ENCODE data around the gene KCNJ6. TPM values are rescaled to one million over a fixed set of nuclear protein-coding genes. Genes with fewer than 3 reads are reported as not detected.

Gene KCNJ6
- total and polyA plus RNA-seq, 8 donors: under 0.01 to 1.3 (median 0.29) TPM; not detected in 3

DNA sequence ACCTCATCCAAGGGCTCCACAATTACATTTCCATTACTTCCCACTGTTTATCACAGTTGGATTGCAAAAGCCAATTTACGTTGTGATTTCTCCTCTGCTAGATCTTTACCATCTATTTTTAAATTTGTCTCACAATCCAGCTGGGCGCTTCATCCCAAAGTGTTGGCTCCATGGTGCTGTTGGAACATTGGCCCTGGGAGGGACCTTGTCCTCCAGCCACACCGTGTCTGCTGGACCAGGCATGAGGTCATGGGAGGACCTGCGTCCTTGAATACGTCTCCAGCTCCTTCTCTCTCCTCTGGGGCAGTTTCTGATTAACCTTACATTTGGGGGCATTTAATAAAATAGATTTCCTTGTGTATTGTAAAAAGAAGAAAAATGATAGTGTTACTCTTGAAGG, 125.4 kb downstream of the KCNJ6 start:
- WGBS, 5 donors: 72 to 80% (median 75%) methylated on average over 5 of the region's 5 CpGs
- TF ChIP-seq POLR2AphosphoS5 (IDR thresholded peaks at IDR 0.05) (no peak), POLR2A (IDR thresholded peaks at IDR 0.05) (no peak)
- intact Hi-C loops (cut with DNase I; ENCODE audit: low total_unique reads): no loop called here

DNA sequence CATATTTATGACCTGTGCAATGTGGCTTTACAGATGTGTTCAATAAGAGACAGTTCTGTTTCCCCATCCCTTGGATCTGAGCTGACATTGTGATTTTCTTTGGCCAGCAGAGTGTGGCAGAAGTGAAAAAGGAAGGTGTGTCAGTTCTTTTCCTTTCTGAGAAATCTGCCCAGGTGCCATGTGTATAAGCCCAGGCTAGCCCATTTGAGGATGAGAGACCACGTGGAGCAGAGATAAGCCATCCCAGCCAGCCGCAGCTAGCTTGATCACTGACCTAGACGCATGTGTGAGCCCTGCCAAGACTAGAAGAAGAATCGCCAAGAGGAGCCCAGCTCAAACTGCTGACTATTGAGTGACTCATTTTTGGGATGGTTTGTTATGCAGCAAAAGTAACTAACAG, 127.8 kb downstream of the KCNJ6 start:
- Histone ChIP-seq H3K27me3 (no peaks in the 10 kb centered on the region), H3K4me3 (no peak overlapping the region), H3K27ac (no peak overlapping the region), H3K4me1 (no peaks in the 10 kb centered on the region), H3K9me3 (peaks cover 0 to 6% (median 0%) of the 10 kb centered on the region in 4 donors), H3K36me3 (no peaks in the 10 kb centered on the region)
- TF ChIP-seq POLR2A (IDR thresholded peaks at IDR 0.05) (no peak), EP300 (IDR thresholded peaks at IDR 0.05) (no peak), CTCF (IDR thresholded peaks at IDR 0.05) (no peak), POLR2AphosphoS5 (IDR thresholded peaks at IDR 0.05) (no peak)
- no peak for DNase-seq
- intact Hi-C loops (cut with DNase I; ENCODE audit: low total_unique reads): no loop called here
- 69 to 87% (median 81%) methylated on average over 4 of the region's 4 CpGs for WGBS, 5 donors

More for the DNA sequence above, 125.4 kb downstream of the KCNJ6 start:
- no peak overlapping the region for H3K4me3 ChIP-seq
- H3K9me3 ChIP-seq: peaks cover 0 to 6% (median 0%) of the 10 kb centered on the region in 4 donors
- no peak for DNase-seq
- no peaks in the 10 kb centered on the region for H3K36me3 ChIP-seq
- no peak overlapping the region for H3K27ac ChIP-seq
- no peaks in the 10 kb centered on the region for H3K4me1 ChIP-seq
- H3K27me3 ChIP-seq: no peaks in the 10 kb centered on the region

DNA sequence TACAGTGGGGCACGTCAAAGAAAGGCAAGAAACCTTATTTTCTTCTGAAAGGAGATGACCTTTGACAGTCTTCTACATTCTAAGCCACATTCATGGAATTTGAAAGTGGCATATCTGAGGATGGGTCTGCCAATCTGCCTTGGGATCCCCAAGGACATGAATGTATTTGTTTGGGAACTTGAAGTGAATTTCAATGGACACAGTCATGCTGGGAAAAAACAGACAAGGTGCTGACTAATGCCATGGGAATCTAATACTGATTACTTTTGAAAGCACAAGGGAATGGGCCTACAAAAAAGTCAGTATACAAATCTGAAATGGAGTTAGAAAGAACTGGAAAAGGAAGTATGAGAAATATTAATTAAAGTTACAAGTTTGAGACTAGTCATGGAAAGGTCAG, 128.8 kb downstream of the KCNJ6 start:
- Histone ChIP-seq H3K4me3 (no peak overlapping the region), H3K36me3 (no peaks in the 10 kb centered on the region), H3K4me1 (no peaks in the 10 kb centered on the region), H3K27me3 (no peaks in the 10 kb centered on the region), H3K27ac (no peak overlapping the region), H3K9me3 (peaks cover under 1 to 8% (median 3%) of the 10 kb centered on the region in 4 donors)
- no peak for TF ChIP-seq CTCF (IDR thresholded peaks at IDR 0.05)
- no peak for TF ChIP-seq POLR2AphosphoS5 (IDR thresholded peaks at IDR 0.05)
- WGBS, 5 donors: 76 to 93% (median 79%) methylated on average over 1 of the region's 1 CpG
- intact Hi-C loops (cut with DNase I; ENCODE audit: low total_unique reads): no loop called here
- no peak for DNase-seq

DNA sequence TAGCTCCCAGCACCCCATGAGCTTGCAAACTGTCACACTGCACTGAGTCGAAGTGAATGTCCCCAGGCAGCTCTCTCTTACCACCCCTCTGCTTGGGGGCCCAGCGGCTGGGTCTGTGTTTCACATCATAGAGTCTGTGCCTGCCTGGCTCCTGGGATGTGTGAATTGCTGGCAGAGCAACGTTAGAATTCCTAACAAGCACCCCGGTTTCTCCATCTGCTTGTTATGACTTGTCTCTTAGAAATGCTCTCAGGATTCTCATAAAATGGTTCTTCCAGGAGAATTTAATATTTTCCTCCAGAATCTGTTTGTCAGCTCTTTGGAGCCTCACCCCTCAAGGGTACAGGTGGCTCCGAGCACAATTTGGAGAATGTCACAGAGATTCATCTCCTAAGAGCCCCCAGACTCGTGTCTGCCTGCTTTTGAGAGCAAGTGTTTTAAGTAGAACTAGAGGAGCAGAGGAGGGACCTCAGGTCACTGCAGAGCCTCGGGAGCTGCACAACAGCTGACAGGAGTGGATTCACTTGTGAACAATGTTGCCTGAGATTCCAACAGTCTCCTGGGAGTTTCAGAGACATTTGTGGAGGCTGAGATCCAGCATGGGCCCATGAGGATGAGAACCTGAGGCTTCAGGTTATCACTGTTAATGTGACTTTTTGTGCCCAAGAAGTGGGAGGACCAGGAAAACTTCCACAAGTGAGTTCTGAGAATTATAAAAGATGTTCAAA, 131.5 kb downstream of the KCNJ6 start:
- intact Hi-C loops (cut with DNase I; ENCODE audit: low total_unique reads): no loop called here
- Histone ChIP-seq H3K36me3 (no peaks in the 10 kb centered on the region), H3K4me3 (no peak overlapping the region), H3K27me3 (no peaks in the 10 kb centered on the region), H3K9me3 (peaks cover 7 to 21% (median 15%) of the 10 kb centered on the region in 4 donors), H3K4me1 (no peaks in the 10 kb centered on the region), H3K27ac (no peak overlapping the region)
- TF ChIP-seq POLR2AphosphoS5 (IDR thresholded peaks at IDR 0.05): no peak
- TF ChIP-seq EP300 (IDR thresholded peaks at IDR 0.05): no peak
- TF ChIP-seq CTCF (IDR thresholded peaks at IDR 0.05): no peak
- TF ChIP-seq POLR2A (IDR thresholded peaks at IDR 0.05): no peak
- 63 to 71% (median 70%) methylated on average over 7 of the region's 7 CpGs for WGBS, 5 donors
- DNase-seq: no peak

- H3K4me3 ChIP-seq: no peak overlapping the region
- WGBS, 5 donors: 79 to 96% (median 88%) methylated on average over 6 of the region's 6 CpGs
- no peaks in the 10 kb centered on the region for H3K27me3 ChIP-seq
- no peak for DNase-seq
- H3K9me3 ChIP-seq: peaks cover 7 to 21% (median 12%) of the 10 kb centered on the region in 4 donors
- TF ChIP-seq POLR2A (IDR thresholded peaks at IDR 0.05): no peak
- TF ChIP-seq POLR2AphosphoS5 (IDR thresholded peaks at IDR 0.05): no peak
- no peak for TF ChIP-seq EP300 (IDR thresholded peaks at IDR 0.05)
- no peak for TF ChIP-seq CTCF (IDR thresholded peaks at IDR 0.05)
- H3K4me1 ChIP-seq: no peaks in the 10 kb centered on the region
- H3K27ac ChIP-seq: no peak overlapping the region
- intact Hi-C loops (cut with DNase I; ENCODE audit: low total_unique reads): no loop called here
- no peaks in the 10 kb centered on the region for H3K36me3 ChIP-seq
Measured at GRCh38 chr21:37783016-37783415, 133.2 kb downstream of the KCNJ6 start.
